ENCODE measurements around the gene TNC. TPM values are rescaled to one million over a fixed set of nuclear protein-coding genes. Genes with fewer than 3 reads are reported as not detected.

TNC gene
- total and polyA plus RNA-seq, 2 experiments from 2014 or later: 12.7 to 20.9 TPM

DNA sequence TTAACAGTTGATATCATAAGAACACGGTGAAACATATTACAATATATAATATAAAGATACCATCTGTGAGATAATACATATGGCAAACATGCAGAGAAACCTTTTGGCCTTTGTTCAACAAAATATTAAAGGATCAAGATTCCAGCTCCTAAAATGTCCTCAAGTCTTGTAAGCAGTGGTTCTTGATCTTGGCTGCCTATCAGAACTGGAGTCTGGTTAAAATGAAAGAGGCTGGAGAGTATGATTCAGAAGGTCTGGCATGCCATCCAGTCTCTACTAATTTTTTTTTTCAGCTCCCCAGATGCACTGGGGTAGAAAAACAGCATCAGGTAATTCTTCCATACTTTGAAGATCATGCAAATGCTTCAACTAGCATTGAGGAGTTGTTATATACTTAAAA, 83.2 kb downstream of the TNC start:
- Histone ChIP-seq H3K27me3 (no peaks in the 10 kb centered on the region), H2AFZ (no peak overlapping the region), H3K4me3 (no peak overlapping the region), H3K36me3 (replicated peaks; ENCODE audit: insufficient read depth, low read depth) (no peaks in the 10 kb centered on the region), H3K27ac (peak overlapping the region; percentile 74), H3K9me2 (replicated peaks; ENCODE audit: insufficient read depth) (no peaks in the 10 kb centered on the region), H3K4me1 (ENCODE audit: insufficient read depth) (peaks cover 4% of the 10 kb centered on the region), H3K4me2 (no peak overlapping the region), H4K20me1 (ENCODE audit: insufficient read depth, poor library complexity, severe bottlenecking) (no peaks in the 10 kb centered on the region), H3K79me2 (no peaks in the 10 kb centered on the region), H3K9me3 (ENCODE audit: low read depth) (no peaks in the 10 kb centered on the region)
- no peak for TF ChIP-seq EZH2phosphoT487 (IDR thresholded peaks at IDR 0.05; ENCODE audit: low read depth, severe bottlenecking, unreplicated experiment)
- TF ChIP-seq, protein P1, sequence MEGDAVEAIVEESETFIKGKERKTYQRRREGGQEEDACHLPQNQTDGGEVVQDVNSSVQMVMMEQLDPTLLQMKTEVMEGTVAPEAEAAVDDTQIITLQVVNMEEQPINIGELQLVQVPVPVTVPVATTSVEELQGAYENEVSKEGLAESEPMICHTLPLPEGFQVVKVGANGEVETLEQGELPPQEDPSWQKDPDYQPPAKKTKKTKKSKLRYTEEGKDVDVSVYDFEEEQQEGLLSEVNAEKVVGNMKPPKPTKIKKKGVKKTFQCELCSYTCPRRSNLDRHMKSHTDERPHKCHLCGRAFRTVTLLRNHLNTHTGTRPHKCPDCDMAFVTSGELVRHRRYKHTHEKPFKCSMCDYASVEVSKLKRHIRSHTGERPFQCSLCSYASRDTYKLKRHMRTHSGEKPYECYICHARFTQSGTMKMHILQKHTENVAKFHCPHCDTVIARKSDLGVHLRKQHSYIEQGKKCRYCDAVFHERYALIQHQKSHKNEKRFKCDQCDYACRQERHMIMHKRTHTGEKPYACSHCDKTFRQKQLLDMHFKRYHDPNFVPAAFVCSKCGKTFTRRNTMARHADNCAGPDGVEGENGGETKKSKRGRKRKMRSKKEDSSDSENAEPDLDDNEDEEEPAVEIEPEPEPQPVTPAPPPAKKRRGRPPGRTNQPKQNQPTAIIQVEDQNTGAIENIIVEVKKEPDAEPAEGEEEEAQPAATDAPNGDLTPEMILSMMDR (IDR thresholded peaks at IDR 0.05; ENCODE audit: poor library complexity): no peak
- no peak for TF ChIP-seq EZH2 (IDR thresholded peaks at IDR 0.05; ENCODE audit: borderline replicate concordance)
- DNase-seq (ENCODE audit: low spot score): peak; percentile 30
- 69% methylated on average over 1 of the region's 1 CpG for WGBS (ENCODE audit: low lambda C conversion rate, missing lambda C conversion rate)

DNA sequence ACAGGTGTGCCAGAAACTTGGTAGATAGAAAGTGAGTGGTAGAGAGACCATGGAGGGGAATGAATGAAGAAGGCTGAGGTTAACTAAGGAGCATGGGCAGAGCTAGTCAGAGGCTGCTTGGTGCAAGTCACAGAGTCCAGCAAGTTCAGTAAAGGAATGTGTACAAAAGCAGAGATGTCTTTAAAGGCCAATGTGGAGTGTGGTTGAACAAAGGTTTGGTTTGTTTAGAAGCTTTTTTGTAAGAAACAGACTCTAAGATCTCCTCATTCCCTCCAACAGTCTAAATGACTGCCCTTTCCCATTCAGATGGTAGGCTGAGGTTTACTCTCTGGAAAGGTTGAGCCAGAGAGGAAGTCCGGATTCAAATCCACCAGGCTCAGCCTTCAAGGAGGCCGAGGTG, 84.2 kb downstream of the TNC start:
- no peak for DNase-seq (ENCODE audit: low spot score)

DNA sequence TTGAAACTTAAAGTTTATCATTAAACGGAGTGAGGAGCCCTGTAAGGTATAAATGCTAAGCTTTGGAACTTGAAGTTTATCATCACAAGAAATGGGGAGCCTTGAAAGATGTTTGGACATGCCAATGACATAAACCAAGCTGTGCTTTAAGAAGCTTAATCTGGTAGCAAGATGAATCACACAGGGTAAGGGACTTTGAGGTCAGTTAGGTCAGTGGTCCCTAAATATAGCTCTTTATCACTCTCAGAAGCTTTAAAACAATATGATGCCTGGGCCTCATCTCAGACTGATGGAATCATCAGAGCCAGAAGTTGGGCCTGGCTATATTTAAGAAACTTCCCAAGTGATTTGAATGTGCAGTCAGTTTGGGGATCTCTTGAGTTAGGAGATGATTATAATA, 85.7 kb downstream of the TNC start:
- Histone ChIP-seq H3K27me3 (no peaks in the 10 kb centered on the region), H3K27ac (no peak overlapping the region), H3K4me3 (no peak overlapping the region), H4K20me1 (ENCODE audit: insufficient read depth, poor library complexity, severe bottlenecking) (no peaks in the 10 kb centered on the region), H3K4me2 (no peak overlapping the region), H3K4me1 (ENCODE audit: insufficient read depth) (peaks cover 4% of the 10 kb centered on the region), H2AFZ (no peak overlapping the region), H3K79me2 (no peaks in the 10 kb centered on the region), H3K9me2 (replicated peaks; ENCODE audit: insufficient read depth) (no peaks in the 10 kb centered on the region), H3K9me3 (ENCODE audit: low read depth) (no peaks in the 10 kb centered on the region), H3K36me3 (replicated peaks; ENCODE audit: insufficient read depth, low read depth) (no peaks in the 10 kb centered on the region)
- TF ChIP-seq EZH2 (IDR thresholded peaks at IDR 0.05; ENCODE audit: borderline replicate concordance): no peak
- TF ChIP-seq, protein P1 (IDR thresholded peaks at IDR 0.05; ENCODE audit: poor library complexity): no peak
- no peak for TF ChIP-seq EZH2phosphoT487 (IDR thresholded peaks at IDR 0.05; ENCODE audit: low read depth, severe bottlenecking, unreplicated experiment)
- DNase-seq (ENCODE audit: low spot score): no peak
- WGBS (ENCODE audit: low lambda C conversion rate, missing lambda C conversion rate): 35% methylated on average over 1 of the region's 1 CpG

More for the DNA sequence above, 84.2 kb downstream of the TNC start:
- Histone ChIP-seq H3K79me2 (no peaks in the 10 kb centered on the region), H3K4me2 (no peak overlapping the region), H3K4me1 (ENCODE audit: insufficient read depth) (peaks cover 4% of the 10 kb centered on the region), H2AFZ (no peak overlapping the region), H3K36me3 (replicated peaks; ENCODE audit: insufficient read depth, low read depth) (no peaks in the 10 kb centered on the region), H4K20me1 (ENCODE audit: insufficient read depth, poor library complexity, severe bottlenecking) (no peaks in the 10 kb centered on the region), H3K27ac (no peak overlapping the region), H3K4me3 (no peak overlapping the region), H3K9me3 (ENCODE audit: low read depth) (no peaks in the 10 kb centered on the region), H3K9me2 (replicated peaks; ENCODE audit: insufficient read depth) (no peaks in the 10 kb centered on the region), H3K27me3 (no peaks in the 10 kb centered on the region)
- WGBS (ENCODE audit: low lambda C conversion rate, missing lambda C conversion rate): 91% methylated on average over 2 of the region's 2 CpGs
- TF ChIP-seq, protein P1 (IDR thresholded peaks at IDR 0.05; ENCODE audit: poor library complexity): no peak
- TF ChIP-seq EZH2 (IDR thresholded peaks at IDR 0.05; ENCODE audit: borderline replicate concordance) (no peak), EZH2phosphoT487 (IDR thresholded peaks at IDR 0.05; ENCODE audit: low read depth, severe bottlenecking, unreplicated experiment) (no peak)

DNA sequence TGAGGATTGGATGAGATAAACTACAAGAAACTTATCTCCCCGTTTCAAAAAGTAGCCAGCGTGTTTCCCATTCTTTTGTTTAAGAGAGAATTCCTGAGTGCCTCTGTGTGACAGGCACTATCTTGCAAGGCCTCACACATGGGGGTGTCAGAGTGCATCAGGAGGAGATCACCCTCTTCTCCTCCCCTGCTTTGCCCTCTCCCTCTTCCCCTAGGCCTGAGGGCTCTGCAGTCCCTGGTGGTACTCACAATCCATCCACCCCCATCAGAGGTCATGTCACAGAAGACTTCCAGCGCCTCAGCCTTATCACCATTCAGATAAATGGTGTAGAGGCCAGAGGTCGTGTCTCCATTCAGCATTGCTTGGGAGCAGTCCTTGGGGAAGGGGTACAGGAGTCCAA, 88.0 kb downstream of the TNC start:
- no peak for DNase-seq (ENCODE audit: low spot score)
- Histone ChIP-seq H3K27ac (peak overlapping the region; percentile 17), H4K20me1 (ENCODE audit: insufficient read depth, poor library complexity, severe bottlenecking) (no peaks in the 10 kb centered on the region), H3K4me2 (no peak overlapping the region), H3K27me3 (no peaks in the 10 kb centered on the region), H3K9me2 (replicated peaks; ENCODE audit: insufficient read depth) (no peaks in the 10 kb centered on the region), H3K4me3 (no peak overlapping the region), H2AFZ (no peak overlapping the region), H3K9me3 (ENCODE audit: low read depth) (no peaks in the 10 kb centered on the region), H3K4me1 (ENCODE audit: insufficient read depth) (peaks cover under 1% of the 10 kb centered on the region), H3K79me2 (no peaks in the 10 kb centered on the region), H3K36me3 (replicated peaks; ENCODE audit: insufficient read depth, low read depth) (no peaks in the 10 kb centered on the region)
- no peak for TF ChIP-seq EZH2phosphoT487 (IDR thresholded peaks at IDR 0.05; ENCODE audit: low read depth, severe bottlenecking, unreplicated experiment)
- no peak for TF ChIP-seq EZH2 (IDR thresholded peaks at IDR 0.05; ENCODE audit: borderline replicate concordance)
- TF ChIP-seq, protein P1 (IDR thresholded peaks at IDR 0.05; ENCODE audit: poor library complexity): no peak
- WGBS (ENCODE audit: low lambda C conversion rate, missing lambda C conversion rate): 24% methylated on average over 4 of the region's 4 CpGs
